ENCODE results near the gene HDGF.

DNA sequence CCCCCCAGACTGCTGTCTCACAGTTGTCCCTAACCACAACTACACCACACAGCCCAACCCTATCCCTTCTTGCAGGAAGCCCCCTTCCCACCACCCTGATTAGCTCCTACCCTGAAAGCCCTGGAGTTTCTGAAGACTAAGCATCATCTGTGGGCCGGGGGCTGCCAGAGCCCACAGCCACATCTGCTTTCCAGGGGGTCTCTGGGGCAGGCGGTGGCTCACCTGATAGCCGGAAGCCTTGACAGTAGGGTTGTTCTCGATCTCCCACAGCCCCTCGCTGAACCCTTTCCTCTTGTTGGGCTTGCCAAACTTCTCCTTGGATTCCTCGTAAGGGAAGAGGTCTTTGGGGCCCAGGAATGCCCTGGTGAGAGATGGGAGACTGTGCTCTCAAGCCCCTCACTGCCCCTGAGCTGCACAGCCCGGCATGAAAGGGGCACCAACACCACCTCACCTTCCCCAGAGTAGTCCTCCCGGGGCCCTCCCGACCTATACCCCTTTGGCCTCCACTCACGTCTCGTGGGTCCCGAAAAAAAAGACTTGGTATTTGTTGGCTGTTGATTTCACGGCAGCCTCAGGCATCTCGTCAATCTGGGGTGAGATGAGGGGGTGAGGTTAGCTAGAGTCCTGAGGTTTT, 6.6 kb downstream of the HDGF start:
- TF ChIP-seq ZBTB33 (IDR thresholded peaks at IDR 0.05) (no peak), CTCF (IDR thresholded peaks at IDR 0.05; ENCODE audit: low read depth, low read length, missing input control) (no peak), JUND (IDR thresholded peaks at IDR 0.05) (no peak), RAD21 (IDR thresholded peaks at IDR 0.05) (no peak), TAF1 (conservative IDR thresholded peaks at IDR 0.05) (no peak), YY1 (IDR thresholded peaks at IDR 0.05) (no peak), MAX (IDR thresholded peaks at IDR 0.05) (no peak), EGR1 (IDR thresholded peaks at IDR 0.05; ENCODE audit: low read depth in 2 of 2) (no peak), RXRA (IDR thresholded peaks at IDR 0.05) (no peak), FOXA1 (IDR thresholded peaks at IDR 0.05) (no peak)
